Measurements from ENCODE around the gene TMEM14C.

DNA sequence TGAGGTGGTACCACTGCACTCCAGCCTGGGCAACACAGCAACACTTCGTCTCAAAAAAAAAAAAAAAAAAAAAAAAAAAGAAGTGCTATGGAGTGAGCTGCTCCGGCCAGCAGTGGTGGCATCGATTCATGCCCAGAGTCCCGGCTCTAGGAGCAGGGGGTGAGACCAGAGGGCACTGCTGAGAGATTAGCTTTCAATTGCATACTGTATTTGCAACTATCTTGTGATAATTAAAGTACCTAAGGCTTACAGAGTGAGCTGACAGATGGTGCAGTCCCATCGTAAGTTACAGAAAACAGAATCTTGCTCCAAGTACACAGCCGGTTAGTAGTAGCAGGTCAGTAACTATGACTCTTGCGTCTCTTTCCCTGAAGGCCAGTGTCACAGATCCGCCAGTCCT, 56.2 kb downstream of the TMEM14C start:
- TF ChIP-seq, protein P1, sequence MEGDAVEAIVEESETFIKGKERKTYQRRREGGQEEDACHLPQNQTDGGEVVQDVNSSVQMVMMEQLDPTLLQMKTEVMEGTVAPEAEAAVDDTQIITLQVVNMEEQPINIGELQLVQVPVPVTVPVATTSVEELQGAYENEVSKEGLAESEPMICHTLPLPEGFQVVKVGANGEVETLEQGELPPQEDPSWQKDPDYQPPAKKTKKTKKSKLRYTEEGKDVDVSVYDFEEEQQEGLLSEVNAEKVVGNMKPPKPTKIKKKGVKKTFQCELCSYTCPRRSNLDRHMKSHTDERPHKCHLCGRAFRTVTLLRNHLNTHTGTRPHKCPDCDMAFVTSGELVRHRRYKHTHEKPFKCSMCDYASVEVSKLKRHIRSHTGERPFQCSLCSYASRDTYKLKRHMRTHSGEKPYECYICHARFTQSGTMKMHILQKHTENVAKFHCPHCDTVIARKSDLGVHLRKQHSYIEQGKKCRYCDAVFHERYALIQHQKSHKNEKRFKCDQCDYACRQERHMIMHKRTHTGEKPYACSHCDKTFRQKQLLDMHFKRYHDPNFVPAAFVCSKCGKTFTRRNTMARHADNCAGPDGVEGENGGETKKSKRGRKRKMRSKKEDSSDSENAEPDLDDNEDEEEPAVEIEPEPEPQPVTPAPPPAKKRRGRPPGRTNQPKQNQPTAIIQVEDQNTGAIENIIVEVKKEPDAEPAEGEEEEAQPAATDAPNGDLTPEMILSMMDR (IDR thresholded peaks at IDR 0.05) = no peak
- no peak for TF ChIP-seq POLR2A (IDR thresholded peaks at IDR 0.05)
